HepG2 (cell line): ENCODE measurements around the gene CDC34. TPM values are rescaled to one million over a fixed set of nuclear protein-coding genes. Genes with fewer than 3 reads are reported as not detected.
A peak's percentile ranks its signal among the peaks of the same experiment; 100 is the strongest.

ENCODE experiments used
- AHDC1 ChIP-seq: sonication (generic); formaldehyde crosslinking; IDR thresholded peaks from 2 replicates; pipeline ENCODE4 v1.5.1; 2020; ENCODE audit warnings: mild to moderate bottlenecking, missing genetic modification reagents, borderline replicate concordance
- FOXP4 ChIP-seq: sonication (generic); formaldehyde crosslinking; IDR thresholded peaks from 2 replicates; pipeline ENCODE4 v1.4.0; 2020; ENCODE audit warnings: missing genetic modification reagents
- HMGXB3 ChIP-seq: sonication (generic); formaldehyde crosslinking; IDR thresholded peaks from 2 replicates; pipeline ENCODE4 v1.4.0; 2020; ENCODE audit warnings: missing genetic modification reagents, borderline replicate concordance
- HNF4A ChIP-seq: sonication (generic); formaldehyde crosslinking; IDR thresholded peaks from 2 replicates; pipeline ENCODE4 v1.4.0; 2020; ENCODE audit warnings: missing genetic modification reagents
- KDM3A ChIP-seq: IDR thresholded peaks from 2 replicates; pipeline ENCODE4 v1.6.1; 2018; ENCODE audit warnings: low read depth, missing compliant biosample characterization
- PHF20 ChIP-seq: sonication (generic); formaldehyde crosslinking; IDR thresholded peaks from 2 replicates; pipeline ENCODE4 v1.5.0; 2020; ENCODE audit warnings: mild to moderate bottlenecking, missing genetic modification reagents
- USF2 ChIP-seq, 2 experiments: sonication (generic) in 1 of 2; formaldehyde crosslinking in 1 of 2; IDR thresholded peaks; 2 replicates each; pipeline versions ENCODE4 v1.5.1 to v1.6.1; 2011 to 2020; ENCODE audit warnings: borderline replicate concordance in 1 of 2, low read depth in 1 of 2, low read length in 1 of 2, mild to moderate bottlenecking in 1 of 2, missing genetic modification reagents in 1 of 2, moderate library complexity in 1 of 2
- ZBTB8A ChIP-seq: sonication (generic); formaldehyde crosslinking; IDR thresholded peaks from 2 replicates; pipeline ENCODE4 v1.4.0; 2020; ENCODE audit warnings: mild to moderate bottlenecking, low read depth, missing genetic modification reagents, borderline replicate concordance
- ZEB1 ChIP-seq: IDR thresholded peaks from 2 replicates; pipeline ENCODE4 v1.6.1; 2012; ENCODE audit warnings: mild to moderate bottlenecking, low read depth, inconsistent platforms; ENCODE audit not compliant: insufficient replicate concordance
- ZNF331 ChIP-seq: sonication (generic); formaldehyde crosslinking; IDR thresholded peaks from 2 replicates; pipeline ENCODE4 v1.4.0; 2020; ENCODE audit warnings: missing genetic modification reagents
- ZNF552 ChIP-seq: sonication (generic); formaldehyde crosslinking; IDR thresholded peaks from 2 replicates; pipeline ENCODE4 v1.9.0; 2022; ENCODE audit warnings: missing genetic modification reagents, mild to moderate bottlenecking, borderline replicate concordance
- ZNF562 ChIP-seq: sonication (generic); formaldehyde crosslinking; IDR thresholded peaks from 2 replicates; pipeline ENCODE4 v1.8.0; 2022; ENCODE audit warnings: missing genetic modification reagents, borderline replicate concordance
- polyA plus RNA-seq, 8 experiments: library from polyadenylated mRNA; depleted of rRNA in 3 of 8; stranded (reverse) in 7 of 8; unstranded in 1 of 8; fragments of >200 nt; fragmentation: Illumina TruSeq in 4 of 8; extraction: Trizol in 4 of 8; gene quantifications; 2 replicates each; pipeline versions ENCODE4 v1.2.1 to v1.2.3, GENCODE V29; 2011 to 2016; ENCODE audit warnings: low read depth in 4 of 8, missing spikeins in 1 of 8, mixed read lengths in 1 of 8; ENCODE audit not compliant: insufficient read depth in 1 of 8
- total RNA-seq, 5 experiments: library from RNA; depleted of rRNA; stranded (reverse); fragments of >200 nt; fragmentation: Illumina TruSeq; extraction: Trizol; gene quantifications; 2 replicates each; pipeline ENCODE4 v1.2.3, GENCODE V29; 2016; ENCODE audit warnings: low read depth in 1 of 5

CDC34 gene
- total and polyA plus RNA-seq, 2 of the 13 experiments (the other 11 are each of a cell fraction or from before 2014, with no cell fraction given) = 138 to 150 TPM

- no peak for TF ChIP-seq USF2 (IDR thresholded peaks at IDR 0.05; ENCODE audit: low read depth, low read length)
- TF ChIP-seq USF2 (CRISPR knock-in tag; IDR thresholded peaks at IDR 0.05; ENCODE audit: borderline replicate concordance) = peak; percentile 39; the same call in 1 of the 2 replicates
- TF ChIP-seq AHDC1 (CRISPR knock-in tag) = no peak
- TF ChIP-seq FOXP4 (CRISPR knock-in tag) = no peak; the same call in 1 of the 2 replicates
- TF ChIP-seq ZEB1 = peak; percentile 43
- TF ChIP-seq ZBTB8A = no peak
- TF ChIP-seq ZNF331 (CRISPR knock-in tag) = no peak
- peak; percentile 72 for TF ChIP-seq HNF4A (CRISPR knock-in tag)
- 0 out of 2 replicates have a peak, but pooled peaks have one; percentile 30 for TF ChIP-seq KDM3A
- TF ChIP-seq ZNF552 (CRISPR knock-in tag) = no peak
- 0 out of 2 replicates have a peak, but pooled peaks have one; percentile 19 for TF ChIP-seq HMGXB3 (CRISPR knock-in tag)
- no peak for TF ChIP-seq ZNF562
- TF ChIP-seq PHF20 (CRISPR knock-in tag) = peak; percentile 46; the same call in 1 of the 2 replicates
Observed at GRCh38 chr19:530134-531008, 1.2 kb upstream of the CDC34 start (continued).
